Upper lobe of left lung (tissue), 4 donors: ENCODE results near the gene PTBP1.

Experiments
- CTCF ChIP-seq, 6 experiments: fragments of 450-650 bp in 4 of 6; fragments of 200-600 bp in 2 of 6; sonication (generic) in 2 of 6; IDR thresholded peaks; one replicate each; pipeline ENCODE4 v1.5.1; 2016 to 2019; ENCODE audit warnings: antibody characterized with exemption in 6 of 6
- POLR2A ChIP-seq, 4 donors: fragments of 450-650 bp; IDR thresholded peaks; one replicate each; pipeline ENCODE4 v1.5.1; 2016 to 2017; ENCODE audit warnings: antibody characterized with exemption in 4 of 4, mild to moderate bottlenecking in 2 of 4
- POLR2AphosphoS5 ChIP-seq, 2 donors: sonication (generic); formaldehyde crosslinking; IDR thresholded peaks; one replicate each; pipeline ENCODE4 v1.5.1; 2017; ENCODE audit warnings: antibody characterized with exemption in 2 of 2

GRCh38 chr19:765179-765738, 32.0 kb upstream of the PTBP1 start:
- no peak for TF ChIP-seq CTCF (IDR thresholded peaks at IDR 0.05)
- TF ChIP-seq POLR2A (IDR thresholded peaks at IDR 0.05), result no peak
- TF ChIP-seq POLR2AphosphoS5 (IDR thresholded peaks at IDR 0.05), result no peak
